GM19397 (cell line): Measurements from ENCODE around the gene GNA14.
"Not testable (repeated sequence)": the region's sequence is repeated elsewhere in the genome, so short reads cannot be mapped to it uniquely, and the experiment has no call there.

Experiments
- ATAC-seq: cut with Tn5 transposase; IDR thresholded peaks from one replicate; pipeline ENCODE4 v1.9.1; 2021; ENCODE audit warnings: mild to moderate bottlenecking, moderate library complexity; ENCODE audit not compliant: unreplicated experiment

Gene GNA14

GRCh38 chr9:77455312-77455927, 192.7 kb downstream of the GNA14 start:
- peak; percentile 45 for ATAC-seq

- ATAC-seq = no peak
These were observed 193.5 kb downstream of the GNA14 start for GRCh38 chr9:77454663-77455062.

GRCh38 chr9:77453825-77454647, 194.1 kb downstream of the GNA14 start:
- ATAC-seq = no peak

GRCh38 chr9:77451507-77451906, 196.6 kb downstream of the GNA14 start:
- no peak for ATAC-seq

GRCh38 chr9:77450085-77450475, 198.0 kb downstream of the GNA14 start:
- no peak for ATAC-seq

- no peak for ATAC-seq
These were observed 198.7 kb downstream of the GNA14 start for GRCh38 chr9:77449240-77450084.

- no peak for ATAC-seq
These were observed 200.5 kb downstream of the GNA14 start for GRCh38 chr9:77447646-77448045.

GRCh38 chr9:77442436-77442835, 205.7 kb downstream of the GNA14 start:
- no peak for ATAC-seq

- not testable (repeated sequence) for ATAC-seq
These were observed 207.0 kb downstream of the GNA14 start for GRCh38 chr9:77441124-77441523.

GRCh38 chr9:77440057-77440456, 208.1 kb downstream of the GNA14 start:
- no peak for ATAC-seq

- ATAC-seq = no peak
These were observed 209.5 kb downstream of the GNA14 start for GRCh38 chr9:77438653-77439052.

GRCh38 chr9:77435688-77436087, 212.4 kb downstream of the GNA14 start:
- no peak for ATAC-seq

GRCh38 chr9:77435277-77435676, 212.8 kb downstream of the GNA14 start:
- ATAC-seq = no peak

GRCh38 chr9:77433675-77434445, 214.3 kb downstream of the GNA14 start:
- ATAC-seq = peak; percentile 86

GRCh38 chr9:77432053-77432452, 216.1 kb downstream of the GNA14 start:
- ATAC-seq = no peak

- no peak for ATAC-seq
These were observed 218.2 kb downstream of the GNA14 start for GRCh38 chr9:77429928-77430327.

- no peak for ATAC-seq
These were observed 220.7 kb downstream of the GNA14 start for GRCh38 chr9:77427256-77427927.

GRCh38 chr9:77426712-77427111, 221.4 kb downstream of the GNA14 start:
- no peak for ATAC-seq

GRCh38 chr9:77424993-77425392, 223.1 kb downstream of the GNA14 start:
- no peak for ATAC-seq

- ATAC-seq = no peak
These were observed 224.3 kb downstream of the GNA14 start for GRCh38 chr9:77423841-77424240.
